HEK293 (cell line): Measurements from ENCODE around the gene CNKSR3.

Source experiments
- CTCF ChIP-seq: fragments of 450-650 bp; formaldehyde crosslinking; IDR thresholded peaks from 2 replicates; pipeline ENCODE4 v1.5.1; 2016; ENCODE audit warnings: missing biosample characterization, missing genetic modification characterization
- FEZF1 ChIP-seq: fragments of 450-650 bp; formaldehyde crosslinking; IDR thresholded peaks from 2 replicates; pipeline ENCODE4 v1.5.1; 2016; ENCODE audit warnings: missing biosample characterization, missing genetic modification characterization
- IKZF3 ChIP-seq: fragments of 450-650 bp; IDR thresholded peaks from 2 replicates; pipeline ENCODE4 v1.5.0; 2018; ENCODE audit warnings: missing biosample characterization, mild to moderate bottlenecking, missing genetic modification characterization, moderate library complexity
- INSM2 ChIP-seq: fragments of 450-650 bp; formaldehyde crosslinking; IDR thresholded peaks from 2 replicates; pipeline ENCODE4 v1.5.1; 2016; ENCODE audit warnings: missing biosample characterization, missing genetic modification characterization
- KLF16 ChIP-seq: fragments of 450-650 bp; formaldehyde crosslinking; IDR thresholded peaks from 2 replicates; pipeline ENCODE4 v1.5.1; 2017; ENCODE audit warnings: missing biosample characterization, missing genetic modification characterization
- KLF9 ChIP-seq: fragments of 450-650 bp; formaldehyde crosslinking; IDR thresholded peaks from 2 replicates; pipeline ENCODE4 v1.5.1; 2016; ENCODE audit warnings: missing biosample characterization, missing genetic modification characterization, low read depth
- PRDM1 ChIP-seq: fragments of 450-650 bp; formaldehyde crosslinking; IDR thresholded peaks from 2 replicates; pipeline ENCODE4; 2016; ENCODE audit warnings: missing biosample characterization, missing genetic modification characterization
- SP2 ChIP-seq: fragments of 450-650 bp; formaldehyde crosslinking; IDR thresholded peaks from 2 replicates; pipeline ENCODE4 v1.5.1; 2016; ENCODE audit warnings: missing biosample characterization, missing genetic modification characterization
- ZBTB11 ChIP-seq: fragments of 450-650 bp; formaldehyde crosslinking; conservative IDR thresholded peaks from 2 replicates; pipeline ENCODE4 v1.5.1; 2016; ENCODE audit warnings: low read depth, missing biosample characterization, missing genetic modification characterization
- ZBTB48 ChIP-seq: fragments of 450-650 bp; formaldehyde crosslinking; IDR thresholded peaks from 2 replicates; pipeline ENCODE4 v1.5.1; 2016; ENCODE audit warnings: missing biosample characterization, missing genetic modification characterization
- ZFHX2 ChIP-seq: fragments of 450-650 bp; formaldehyde crosslinking; conservative IDR thresholded peaks from 2 replicates; pipeline ENCODE4 v1.5.1; 2016; ENCODE audit warnings: missing biosample characterization, missing genetic modification characterization
- ZIC2 ChIP-seq: fragments of 450-650 bp; formaldehyde crosslinking; IDR thresholded peaks from 2 replicates; pipeline ENCODE4 v1.5.1; 2016; ENCODE audit warnings: missing biosample characterization, missing genetic modification characterization
- ZNF133 ChIP-seq: fragments of 450-650 bp; formaldehyde crosslinking; IDR thresholded peaks from 2 replicates; pipeline ENCODE4 v1.5.1; 2016; ENCODE audit warnings: missing biosample characterization, missing genetic modification characterization
- ZNF18 ChIP-seq: fragments of 450-650 bp; formaldehyde crosslinking; IDR thresholded peaks from 2 replicates; pipeline ENCODE4 v1.5.1; 2016; ENCODE audit warnings: missing biosample characterization, missing genetic modification characterization
- ZNF37A ChIP-seq: fragments of 450-650 bp; IDR thresholded peaks from 2 replicates; pipeline ENCODE4 v1.5.1; 2018; ENCODE audit warnings: missing biosample characterization, missing genetic modification characterization
- ZNF398 ChIP-seq: fragments of 450-650 bp; formaldehyde crosslinking; IDR thresholded peaks from 2 replicates; pipeline ENCODE4 v1.5.1; 2017; ENCODE audit warnings: missing biosample characterization, missing genetic modification characterization
- ZNF501 ChIP-seq: fragments of 450-650 bp; formaldehyde crosslinking; IDR thresholded peaks from 2 replicates; pipeline ENCODE4 v1.5.1; 2016; ENCODE audit warnings: missing biosample characterization, missing genetic modification characterization
- ZNF518A ChIP-seq: fragments of 450-650 bp; formaldehyde crosslinking; conservative IDR thresholded peaks from 2 replicates; pipeline ENCODE4 v1.5.1; 2016; ENCODE audit warnings: low read depth, missing biosample characterization, missing genetic modification characterization
- ZNF549 ChIP-seq: fragments of 450-650 bp; IDR thresholded peaks from 2 replicates; pipeline ENCODE4 v1.5.1; 2018; ENCODE audit warnings: missing biosample characterization, missing genetic modification characterization, mild to moderate bottlenecking, inconsistent platforms, moderate library complexity
- ZNF561 ChIP-seq: fragments of 450-650 bp; IDR thresholded peaks from 2 replicates; pipeline ENCODE4 v1.5.1; 2018; ENCODE audit warnings: missing biosample characterization, missing genetic modification characterization, borderline replicate concordance
- ZNF596 ChIP-seq: fragments of 450-650 bp; IDR thresholded peaks from 2 replicates; pipeline ENCODE4 v1.5.0; 2018; ENCODE audit warnings: missing biosample characterization, mild to moderate bottlenecking, missing genetic modification characterization, moderate library complexity
- ZNF768 ChIP-seq: fragments of 450-650 bp; formaldehyde crosslinking; IDR thresholded peaks from 2 replicates; pipeline ENCODE4 v1.5.1; 2018; ENCODE audit warnings: missing biosample characterization, mild to moderate bottlenecking, missing genetic modification characterization
- ZNF785 ChIP-seq: fragments of 450-650 bp; formaldehyde crosslinking; IDR thresholded peaks from 2 replicates; pipeline ENCODE4 v1.5.1; 2016; ENCODE audit warnings: missing biosample characterization, missing genetic modification characterization

The CNKSR3 gene

GRCh38 chr6:154510144-154510905, at the start of gene CNKSR3 (continued):
- TF ChIP-seq ZNF768 (tag by site-specific recombination): no peak
- peak; percentile 61 for TF ChIP-seq ZBTB11
- peak; percentile 77; the same call in 1 of the 2 replicates for TF ChIP-seq ZNF561 (tag by site-specific recombination)
- TF ChIP-seq ZIC2: peak; percentile 86
- peak; percentile 73 for TF ChIP-seq IKZF3 (tag by site-specific recombination)
- TF ChIP-seq INSM2: 0 out of 2 replicates have a peak, but pooled peaks have one; percentile 27
- no peak for TF ChIP-seq ZNF518A (tag by site-specific recombination)
- TF ChIP-seq ZNF37A (tag by site-specific recombination): no peak
- TF ChIP-seq ZBTB48 (tag by site-specific recombination): 0 out of 2 replicates have a peak, but pooled peaks have one; percentile 23
- no peak for TF ChIP-seq ZNF133 (tag by site-specific recombination)
- peak; percentile 99 for TF ChIP-seq ZNF549 (tag by site-specific recombination)
- no peak for TF ChIP-seq FEZF1 (tag by site-specific recombination)
- TF ChIP-seq ZNF785 (tag by site-specific recombination): peak; percentile 37; the same call in 1 of the 2 replicates
- peak; percentile 87 for TF ChIP-seq SP2 (tag by site-specific recombination)
- 0 out of 2 replicates have a peak, but pooled peaks have one; percentile 60 for TF ChIP-seq CTCF (tag by site-specific recombination)
- peak; percentile 44; the same call in 1 of the 2 replicates for TF ChIP-seq ZFHX2
- TF ChIP-seq KLF16: 0 out of 2 replicates have a peak, but pooled peaks have one; percentile 69
- 0 out of 2 replicates have a peak, but pooled peaks have one; percentile 26 for TF ChIP-seq PRDM1 (tag by site-specific recombination)
- peak; percentile 89 for TF ChIP-seq KLF9 (tag by site-specific recombination)
- no peak for TF ChIP-seq ZNF596 (tag by site-specific recombination)
- TF ChIP-seq ZNF18: peak; percentile 86
- TF ChIP-seq ZNF398 (tag by site-specific recombination): peak; percentile 53
- peak; percentile 31 for TF ChIP-seq ZNF501 (tag by site-specific recombination)
